Stimulated activated CD8-positive, alpha-beta memory T cell treated with anti-CD3 and anti-CD28 coated beads, Interleukin-2, amount 100 ng/mL, for 1 hour (primary cell): ENCODE results near the gene MPV17L2.

Experiments
- DNase-seq, 2 donors: peaks; one replicate each; pipeline ENCODE4 v3.0.0-alpha.2; 2020; ENCODE audit warnings: low read depth in 2 of 2

The MPV17L2 gene

DNA sequence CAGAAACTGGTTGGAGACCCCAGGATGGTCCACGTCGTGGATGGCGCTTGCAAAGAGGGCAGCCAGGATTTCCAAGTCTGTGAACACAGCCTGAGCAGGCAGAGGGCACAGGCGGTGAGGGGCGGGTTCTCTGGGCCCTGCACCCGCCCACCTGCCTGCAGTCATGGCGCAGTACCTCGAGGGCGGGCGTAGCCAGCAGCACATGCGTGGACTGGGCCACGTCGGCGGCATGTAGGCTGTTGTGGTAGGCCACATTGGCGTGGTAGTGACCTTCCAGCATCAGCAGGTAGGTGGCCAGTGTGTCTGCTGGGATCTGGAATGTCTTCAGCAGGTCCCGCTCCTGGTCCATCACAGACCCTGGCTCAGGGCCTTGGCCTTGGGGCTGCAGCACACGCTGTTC is 25.1 kb downstream of the MPV17L2 start:
- DNase-seq = no peak

DNA sequence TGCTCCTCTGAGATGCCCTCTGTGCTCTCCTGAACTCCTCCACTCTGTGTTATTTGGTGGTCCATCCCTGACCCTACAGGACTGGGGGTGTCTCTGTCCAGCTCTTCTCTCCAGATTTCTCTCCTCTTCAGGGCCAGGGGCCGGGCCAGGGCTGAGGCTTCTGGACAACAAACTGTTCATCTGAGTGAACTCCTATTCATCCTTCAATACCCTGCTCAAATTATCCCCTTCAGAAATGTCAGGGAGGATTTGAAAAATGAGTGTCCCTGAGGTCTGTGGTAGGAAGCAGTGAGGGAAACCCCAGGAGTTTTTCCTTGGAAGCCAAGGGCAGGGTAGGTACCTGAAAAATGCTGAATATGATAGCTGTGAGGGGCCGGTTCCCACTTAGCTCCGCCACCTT is 25.6 kb downstream of the MPV17L2 start:
- no peak for DNase-seq

DNA sequence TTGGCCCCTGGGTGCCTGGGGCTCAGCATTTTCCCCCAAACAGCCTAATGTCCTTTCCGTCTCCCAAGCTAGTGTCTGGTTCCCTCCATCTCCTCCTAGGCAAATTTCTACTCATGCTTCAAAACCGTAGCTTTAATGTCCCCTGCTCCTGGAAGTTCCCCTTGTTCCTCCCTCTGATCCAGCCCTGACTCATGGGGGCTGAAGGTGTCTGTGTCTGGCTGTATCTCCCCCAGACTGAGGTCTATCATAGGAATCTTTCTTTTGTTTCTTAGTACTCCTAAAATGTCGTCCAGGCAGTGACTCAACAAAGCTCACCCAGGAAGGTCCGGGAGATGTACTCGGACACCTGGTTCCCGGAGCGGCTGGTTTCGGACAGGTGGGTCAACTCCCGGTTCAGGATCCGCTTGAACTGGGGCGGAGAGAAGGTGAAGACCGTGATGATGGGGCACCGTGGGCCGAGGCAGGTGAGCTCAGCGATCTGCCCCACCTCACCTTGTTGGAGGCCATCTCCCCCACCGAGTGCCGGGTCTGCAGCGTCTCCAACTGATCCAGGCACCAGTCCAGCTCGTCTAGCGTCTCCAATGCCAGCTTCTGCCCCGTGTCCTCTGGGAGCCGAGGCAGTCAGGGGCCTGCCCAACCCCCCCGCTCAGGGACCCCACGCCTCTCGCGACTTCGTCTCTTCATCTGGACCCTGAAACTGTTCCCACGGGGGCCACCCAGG is 27.1 kb downstream of the MPV17L2 start:
- no peak for DNase-seq

DNA sequence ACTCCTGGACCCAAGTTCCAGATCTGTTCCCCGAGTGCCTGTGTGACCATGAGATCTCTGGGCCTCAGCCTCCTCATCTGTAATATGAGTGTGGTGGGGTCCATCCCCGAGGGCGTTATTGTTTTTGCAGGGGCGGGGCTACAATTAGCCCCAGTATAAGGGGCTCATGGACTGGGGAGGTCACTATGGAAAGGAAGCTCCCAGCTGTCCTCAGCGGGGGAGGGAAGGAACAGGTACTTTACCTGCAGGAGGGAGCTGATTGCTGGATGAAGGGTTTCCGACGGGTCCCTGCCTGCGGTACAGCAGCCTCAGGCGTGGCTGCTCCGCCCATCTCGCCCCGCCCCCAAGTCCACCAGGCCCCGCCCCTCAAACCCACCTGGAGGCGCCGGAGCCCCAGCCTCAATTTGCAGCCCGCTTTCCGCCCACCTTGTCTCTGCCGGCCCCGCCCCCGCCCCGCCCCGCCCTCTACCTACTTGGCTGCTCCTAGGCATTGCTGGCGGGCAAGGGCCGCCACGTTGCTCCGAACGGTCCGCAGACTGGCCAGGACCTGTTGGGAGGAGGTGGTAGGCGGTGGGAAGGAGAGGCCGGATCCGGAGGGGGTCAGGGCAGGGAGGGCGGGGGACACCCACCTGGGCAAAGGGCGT is 27.7 kb downstream of the MPV17L2 start:
- DNase-seq = no peak

DNA sequence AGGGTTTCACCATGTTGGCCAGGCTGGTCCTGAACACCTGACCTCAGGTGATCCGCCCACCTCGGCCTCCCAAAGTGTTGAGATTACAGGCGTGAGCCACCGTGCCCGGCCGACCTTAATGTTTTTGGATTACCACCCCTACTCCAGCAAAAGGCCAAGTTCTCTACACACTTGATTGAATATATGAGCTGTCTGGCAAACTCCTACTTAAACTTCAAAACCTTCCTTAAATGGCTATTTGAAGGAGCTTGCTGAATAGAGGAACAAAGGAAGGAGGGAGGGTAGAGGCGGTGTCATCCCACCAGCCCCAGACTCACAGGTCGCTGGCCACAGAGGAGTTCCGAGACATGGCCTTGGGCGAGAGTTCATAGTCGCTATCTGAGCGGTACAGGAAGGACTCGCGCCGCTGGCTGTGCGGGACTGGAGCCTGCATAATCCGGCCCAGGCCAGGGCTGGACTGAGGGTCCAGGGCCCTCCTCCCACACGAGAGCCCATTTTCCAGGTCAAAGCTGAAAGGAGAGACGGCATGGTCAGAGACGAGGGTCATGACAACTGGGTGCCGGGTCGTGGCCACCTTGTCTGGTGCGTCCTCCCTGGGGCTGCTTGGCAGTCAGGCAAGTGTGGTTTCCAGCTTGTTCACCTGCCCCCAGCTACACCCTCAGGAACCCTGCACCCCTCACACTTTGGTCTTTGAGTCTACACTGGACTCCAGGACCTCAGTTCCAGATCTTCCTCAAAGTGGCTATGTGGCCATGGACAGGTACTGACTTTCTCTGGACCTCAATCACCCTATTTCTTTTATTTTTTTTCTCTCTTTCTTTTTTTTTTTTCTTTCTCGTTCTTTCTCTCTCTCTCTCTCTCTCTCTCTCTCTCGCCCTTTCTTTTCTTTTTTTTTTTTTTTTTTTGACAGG is 29.1 kb downstream of the MPV17L2 start:
- DNase-seq = no peak

DNA sequence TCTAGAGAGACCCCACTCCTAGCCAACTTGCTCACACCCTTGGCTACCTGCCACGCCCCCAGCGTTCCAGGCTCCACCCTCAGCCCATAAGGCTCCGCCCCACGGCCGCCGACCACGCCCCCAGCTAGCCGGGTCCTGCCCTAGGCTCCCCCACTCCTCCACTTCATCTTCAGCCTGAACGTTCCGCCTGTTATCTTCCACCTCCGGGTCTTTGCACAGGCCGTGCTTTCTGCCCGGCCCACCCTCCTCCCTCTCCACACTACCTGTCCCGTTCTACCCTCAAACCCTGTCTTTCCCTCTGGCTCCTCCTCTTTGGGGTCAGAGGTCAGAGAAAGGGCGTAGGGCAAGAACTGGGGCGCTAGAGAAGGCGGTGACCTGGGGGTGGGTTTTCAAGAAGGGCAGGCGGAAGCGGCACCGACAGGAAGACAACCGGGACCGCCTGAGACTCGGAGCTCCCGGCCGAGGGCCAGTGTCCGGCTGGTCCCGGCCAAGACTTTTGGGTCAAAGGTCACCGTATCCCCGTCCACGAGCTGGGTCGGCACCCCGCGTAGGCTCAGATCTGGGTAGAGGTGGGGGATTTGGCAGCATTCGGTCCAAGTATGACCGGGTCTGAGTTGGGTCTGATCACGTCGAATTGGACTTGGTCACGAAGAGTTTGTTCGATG is 31.0 kb downstream of the MPV17L2 start:
- no peak for DNase-seq

DNA sequence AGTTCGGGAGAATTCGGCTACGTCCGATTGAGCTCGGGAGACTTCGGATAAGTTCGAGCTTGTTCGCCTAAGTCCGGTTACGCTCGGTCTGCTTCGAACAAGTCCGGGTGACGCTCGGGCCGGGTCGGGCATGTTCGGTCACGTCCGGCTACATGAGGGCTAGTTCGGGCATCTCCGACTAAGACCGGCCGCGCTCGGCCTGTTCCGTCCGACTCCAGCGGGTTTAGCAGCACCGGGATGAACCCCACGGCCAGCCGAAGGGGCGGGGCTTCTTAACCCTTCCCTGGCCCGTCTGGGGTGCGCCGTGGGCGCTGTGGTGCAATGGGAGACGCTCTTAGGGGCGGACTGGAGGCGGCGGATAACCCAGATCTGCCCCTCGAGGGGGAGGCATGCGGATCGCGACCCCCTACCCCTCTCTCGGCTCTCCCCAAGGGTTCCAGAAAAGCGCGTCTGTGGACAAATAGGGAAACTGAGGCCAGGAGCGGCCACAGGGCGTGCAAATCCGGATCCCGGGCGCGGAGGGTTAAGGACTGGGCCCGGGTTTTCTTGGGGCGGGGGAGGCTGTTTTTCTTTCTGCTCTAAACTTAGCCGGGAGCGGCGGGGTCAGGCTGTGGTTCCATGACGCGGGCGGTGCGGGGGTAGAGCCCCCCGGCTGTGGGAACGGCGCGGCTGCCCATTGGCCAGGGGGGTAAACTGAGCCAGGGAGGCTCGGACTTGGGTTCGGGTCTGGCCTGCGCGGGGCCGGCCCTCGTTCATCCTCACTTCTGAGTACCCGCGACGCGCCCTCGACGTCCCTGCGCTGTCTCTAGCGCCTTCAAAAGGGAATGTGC is 31.7 kb downstream of the MPV17L2 start:
- peak; percentile 64 to 65 for DNase-seq

DNA sequence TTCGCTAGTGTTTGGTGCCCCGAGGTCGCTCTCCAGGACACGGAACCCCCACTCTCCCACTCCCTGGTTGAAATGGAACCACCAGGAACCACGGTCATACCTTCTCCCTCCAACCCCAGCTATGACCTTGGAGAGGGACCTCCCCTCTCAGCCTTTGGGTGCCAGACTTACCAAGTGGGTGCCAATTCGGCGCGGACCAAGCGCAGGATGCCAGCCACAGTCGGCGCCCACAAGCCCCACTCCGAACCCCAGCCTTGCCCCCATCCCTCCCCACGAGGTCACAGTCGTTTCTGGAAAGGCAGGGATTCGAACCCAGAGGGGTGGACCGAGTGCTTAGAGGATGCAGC is 32.3 kb downstream of the MPV17L2 start:
- no peak for DNase-seq

DNA sequence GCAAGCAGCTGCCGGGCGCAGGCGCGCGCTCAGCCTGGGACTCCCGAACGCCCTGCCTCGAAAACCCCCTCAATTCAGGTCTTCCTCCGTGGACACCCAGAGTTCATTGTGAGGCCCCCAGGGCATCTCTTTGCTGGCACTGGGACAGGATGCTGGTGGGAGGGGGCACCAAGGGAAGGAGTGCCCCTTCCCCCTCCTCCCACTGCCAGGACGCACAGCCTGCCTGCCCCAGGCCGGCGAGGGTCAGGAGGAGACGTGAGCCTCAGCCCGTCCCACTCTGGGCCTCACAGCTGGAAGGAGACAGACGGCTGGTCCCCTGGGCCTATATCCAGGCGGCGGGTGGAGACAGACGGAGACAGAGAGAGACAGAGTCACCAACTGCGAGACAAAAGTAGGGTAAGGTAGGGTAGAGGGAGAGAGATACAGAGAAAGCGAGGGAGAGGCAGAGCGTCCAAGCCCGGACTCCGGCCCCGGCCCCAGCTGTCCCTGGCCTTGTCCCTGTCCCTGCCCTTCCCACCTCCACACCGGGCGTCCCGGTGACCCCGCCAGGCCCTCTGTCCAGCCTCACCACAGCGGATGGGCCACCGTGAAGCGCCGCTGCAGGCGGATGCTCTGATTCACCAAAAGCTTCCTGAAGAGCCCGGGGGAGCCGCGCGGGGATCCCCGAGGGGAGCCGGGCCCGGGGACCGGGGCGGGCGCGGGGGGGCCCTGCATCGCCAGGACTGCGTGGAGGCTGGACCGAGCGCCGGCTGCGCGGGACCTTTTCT is 32.9 kb downstream of the MPV17L2 start, which contains the start of gene PDE4C:
Gene PDE4C (minus strand): TSS at position 737 of the 767 bp plus-strand sequence. CDS start 23 bp downstream, at position 714.
- no peak for DNase-seq

DNA sequence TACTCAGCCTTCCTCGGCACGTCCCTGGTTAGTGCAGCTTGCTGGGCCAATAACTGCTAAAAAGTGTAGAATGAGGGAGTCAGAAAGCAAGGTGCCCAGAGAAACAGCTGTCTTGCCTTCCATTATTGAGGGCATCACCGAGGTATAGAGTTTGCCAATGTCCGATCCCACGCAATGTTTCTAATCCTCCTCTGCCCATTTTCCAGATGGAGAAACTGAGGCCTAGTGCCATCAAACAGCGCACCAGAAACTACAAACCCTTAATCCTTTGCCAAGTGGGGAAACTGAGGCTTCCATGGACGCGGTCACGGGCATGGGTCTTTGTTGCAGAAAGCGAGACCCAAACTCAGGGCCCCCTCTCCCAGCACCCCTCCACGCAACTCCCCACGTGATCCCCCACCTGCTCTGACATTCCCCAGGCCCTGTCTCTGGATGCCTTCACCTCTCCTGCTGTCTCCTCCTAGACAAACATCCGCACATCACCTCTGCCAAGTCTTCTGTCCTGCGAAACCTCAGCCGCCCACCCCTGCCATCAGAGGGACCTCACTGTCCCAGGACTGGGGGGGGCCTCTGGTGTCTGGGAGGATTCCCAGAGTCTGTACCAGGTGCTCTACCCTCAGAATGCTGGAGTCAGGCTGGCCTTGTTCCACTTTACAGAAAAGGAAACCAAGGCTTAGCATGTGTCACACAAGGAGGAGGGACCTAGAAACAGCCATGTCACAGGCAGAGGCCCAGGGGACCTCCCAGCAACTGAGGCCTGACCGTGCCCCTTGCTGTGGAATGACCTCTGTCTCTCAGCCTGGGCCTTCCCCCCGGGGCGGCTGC is 34.1 kb downstream of the MPV17L2 start:
- no peak for DNase-seq

DNA sequence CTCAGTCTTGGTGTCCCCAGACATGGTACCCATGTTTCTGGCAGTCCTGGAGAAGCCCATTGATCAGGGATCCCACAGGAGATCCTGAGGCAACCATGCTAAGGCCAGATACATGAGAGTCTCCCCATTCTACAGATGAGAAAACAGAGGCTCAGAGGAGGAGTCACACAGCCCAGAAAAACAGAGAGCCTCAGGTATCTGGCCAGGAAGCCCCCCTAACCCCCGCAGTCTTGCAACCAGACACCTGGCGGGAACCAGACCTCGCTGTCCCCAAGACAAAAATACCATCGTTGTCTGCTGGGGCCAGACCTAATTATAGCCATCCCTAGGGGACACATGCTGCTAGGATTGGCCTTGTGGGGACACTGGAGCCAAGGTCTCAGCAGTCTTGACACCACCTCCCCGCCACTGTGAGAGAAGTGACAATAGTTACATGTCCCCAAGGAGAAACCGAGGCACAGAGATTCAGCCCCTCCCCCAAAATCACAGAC is 34.8 kb downstream of the MPV17L2 start:
- DNase-seq = no peak

DNA sequence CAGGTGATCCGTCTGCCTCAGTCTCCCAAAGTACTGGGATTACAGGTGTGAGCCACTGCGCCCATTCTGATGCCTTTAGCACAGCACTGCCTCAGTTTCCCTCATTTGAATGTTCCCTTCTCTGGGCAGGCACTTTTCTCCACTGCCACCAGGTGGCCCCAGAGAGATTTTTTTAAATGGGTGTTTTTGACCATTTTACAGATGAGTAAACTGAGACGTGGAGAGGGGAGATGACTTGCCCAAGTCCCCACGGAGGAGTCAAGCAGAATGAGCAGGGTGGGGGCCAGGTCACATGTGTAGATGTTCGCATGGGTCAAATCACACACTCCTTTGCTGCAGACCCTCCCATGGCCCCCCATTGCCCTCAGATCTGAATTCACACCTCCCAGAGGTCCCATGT is 36.5 kb downstream of the MPV17L2 start:
- DNase-seq = no peak

DNA sequence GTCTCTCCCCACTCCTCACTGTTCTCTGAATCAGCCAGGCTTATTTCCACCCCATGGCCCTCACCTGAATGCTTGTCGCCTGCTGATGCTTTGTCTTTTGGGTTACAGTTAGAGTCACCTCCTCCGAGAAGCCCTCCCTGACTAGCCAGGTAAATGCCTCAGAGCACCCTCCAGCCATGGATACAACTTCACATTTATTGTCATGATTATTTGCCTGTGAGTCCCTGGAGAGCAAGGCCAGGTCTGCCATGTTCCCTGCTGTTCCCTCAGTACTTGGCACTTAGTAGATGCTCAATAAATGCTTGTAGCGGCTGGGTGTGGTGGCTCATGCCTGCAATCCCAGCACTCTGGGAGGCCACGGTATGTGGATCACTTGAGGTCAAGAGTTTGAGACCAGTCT is 36.9 kb downstream of the MPV17L2 start:
- no peak for DNase-seq

DNA sequence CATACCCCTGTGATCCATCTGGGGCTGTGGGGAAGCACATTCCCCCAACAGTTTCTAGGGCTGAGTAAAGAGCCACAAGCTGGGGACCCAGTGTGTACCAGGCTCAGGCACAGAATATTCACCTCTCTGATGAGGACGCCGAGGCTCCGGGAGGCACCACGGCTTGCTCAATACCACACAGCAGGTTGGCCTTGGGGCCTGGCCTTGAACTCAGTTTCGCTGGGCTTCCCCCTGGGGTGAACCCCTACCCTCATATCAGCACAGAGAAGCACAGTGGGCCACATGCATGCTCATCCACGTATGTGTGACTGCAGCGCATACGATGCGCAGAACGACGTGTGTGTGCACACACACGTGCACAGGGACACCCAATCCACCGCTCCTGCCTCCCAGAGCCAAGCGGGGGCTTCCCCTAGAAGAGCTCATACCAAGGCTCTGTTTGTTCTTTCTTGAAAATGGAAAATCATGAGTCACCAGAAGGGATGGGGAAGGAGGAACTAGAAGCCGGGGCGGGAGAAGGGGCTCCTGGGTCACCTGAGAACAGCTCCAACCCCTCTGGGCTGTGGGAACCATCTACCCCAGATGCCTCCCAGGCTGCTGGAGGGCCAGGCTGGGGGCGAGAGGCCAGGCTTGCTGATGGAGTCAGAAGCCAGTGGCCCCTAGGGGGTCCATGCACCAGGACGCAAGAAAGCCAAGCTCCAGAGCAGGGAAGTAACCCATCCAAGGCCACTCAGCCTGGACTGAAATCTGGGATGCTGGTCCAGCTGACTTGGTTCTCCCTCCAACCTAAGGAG is 38.1 kb downstream of the MPV17L2 start:
- DNase-seq = no peak

DNA sequence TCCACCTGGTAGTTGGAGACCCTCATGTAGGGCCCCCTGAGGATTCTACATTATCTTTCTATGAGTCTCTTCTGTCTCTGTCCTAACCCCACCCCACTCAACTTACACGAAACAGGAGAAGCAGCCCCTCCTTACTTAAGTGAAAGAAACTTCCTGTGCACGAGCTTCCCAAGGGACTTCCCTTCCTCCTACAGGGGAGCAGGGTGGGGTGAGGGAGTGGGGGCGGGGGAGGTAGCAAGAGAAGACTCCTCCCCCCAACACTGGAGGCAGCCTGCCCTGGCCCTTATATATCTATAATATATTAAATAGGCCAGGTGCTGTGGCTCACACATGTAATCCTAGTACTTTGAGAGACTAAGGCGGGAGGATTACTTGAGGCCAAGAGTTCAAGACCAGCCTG is 38.8 kb downstream of the MPV17L2 start:
- no peak for DNase-seq

DNA sequence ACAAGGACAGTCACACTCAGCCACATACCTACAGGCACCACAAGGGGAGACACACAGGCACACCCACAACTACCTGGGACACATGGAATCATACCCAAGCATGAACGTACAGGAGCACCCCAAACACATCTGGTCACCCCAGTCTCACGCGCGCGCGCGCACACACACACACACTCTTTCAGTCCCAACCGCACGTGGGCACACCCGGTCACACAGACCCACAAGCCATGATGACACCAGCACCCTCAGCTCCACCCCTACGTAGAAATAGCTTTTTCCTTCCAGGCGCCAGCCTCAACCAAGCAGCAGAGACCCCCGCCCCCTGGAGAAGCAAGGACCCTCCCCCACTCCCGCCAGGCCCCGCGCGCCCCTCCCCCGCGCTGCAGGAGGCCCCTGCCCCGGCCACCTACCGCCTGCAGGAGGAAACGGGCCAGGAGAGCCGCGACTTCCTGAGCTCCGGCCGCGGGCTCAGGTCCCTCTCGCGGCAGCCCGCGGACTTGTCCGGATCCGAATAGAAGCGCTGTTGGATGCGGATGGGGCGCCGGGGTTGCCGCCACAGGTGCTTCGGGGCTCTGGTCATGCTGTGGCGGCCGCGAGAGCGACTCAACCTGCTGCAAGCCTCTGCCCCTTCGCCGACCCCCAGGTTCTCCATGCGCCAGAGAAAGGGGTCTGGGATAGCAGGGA is 39.7 kb downstream of the MPV17L2 start:
- DNase-seq = no peak

DNA sequence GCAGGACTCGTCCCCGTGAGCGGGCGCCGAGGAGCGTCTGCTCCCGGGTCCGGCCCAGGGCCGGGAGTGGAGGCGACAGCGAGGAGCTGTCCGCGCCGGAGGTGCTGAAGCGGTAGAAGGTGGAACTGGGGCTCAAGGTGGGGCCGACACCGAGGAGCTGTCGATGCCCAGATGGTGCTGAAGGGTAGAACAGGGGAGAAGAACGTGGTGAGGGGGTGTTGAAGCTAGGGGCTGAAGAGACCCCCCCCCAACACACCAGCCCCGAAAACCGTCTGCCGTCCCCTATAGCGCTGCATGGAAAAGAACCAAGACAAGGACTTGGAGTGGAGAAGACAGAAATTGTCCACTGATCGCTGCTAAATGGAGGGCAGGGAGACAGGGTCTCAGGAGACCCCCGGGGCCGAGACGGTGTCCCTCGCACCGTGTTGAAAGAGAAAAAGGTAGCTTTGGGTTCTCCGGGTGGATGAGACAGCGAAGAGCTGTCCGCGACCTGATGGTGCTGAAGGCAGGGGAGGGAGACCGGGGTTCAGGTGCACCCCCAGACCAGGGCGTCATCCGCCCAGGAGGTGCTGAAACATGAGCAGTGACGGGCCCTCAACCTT is 40.3 kb downstream of the MPV17L2 start:
- peak in 1 of 2 donors; percentile 10 for DNase-seq
